ENCODE data around the gene BBS9. TPM values are rescaled to one million over a fixed set of nuclear protein-coding genes. Genes with fewer than 3 reads are reported as not detected.

The BBS9 gene
- total RNA-seq, 4 donors from 2014 or later, result 16.4 to 26.0 (median 21.4) TPM

GRCh38 chr7:33101906-33102305 lies 27.5 kb upstream of the BBS9 start:
- H3K36me3 ChIP-seq, result peaks cover 55% of the 10 kb centered on the region
- H3K4me3 ChIP-seq, result no peak overlapping the region
- H3K9me3 ChIP-seq, result no peaks in the 10 kb centered on the region
- H3K4me1 ChIP-seq, result peaks cover 12% of the 10 kb centered on the region
- 85% methylated on average over 3 of the region's 3 CpGs for WGBS
- no peaks in the 10 kb centered on the region for H3K27me3 ChIP-seq
- TF ChIP-seq CTCF (IDR thresholded peaks at IDR 0.05) (no peak), POLR2AphosphoS5 (IDR thresholded peaks at IDR 0.05) (no peak), POLR2A (IDR thresholded peaks at IDR 0.05) (no peak), EP300 (IDR thresholded peaks at IDR 0.05) (no peak)
- no peak overlapping the region for H3K27ac ChIP-seq
- DNase-seq (ENCODE audit: low spot score in 2 of 2), result no peak

- no peaks in the 10 kb centered on the region for H3K27me3 ChIP-seq
- no peak for DNase-seq (ENCODE audit: low spot score in 2 of 2)
- peak overlapping the region; percentile 87 for H3K4me3 ChIP-seq
- H3K36me3 ChIP-seq, result peaks cover 12% of the 10 kb centered on the region
- no peak for TF ChIP-seq EP300 (IDR thresholded peaks at IDR 0.05)
- TF ChIP-seq POLR2A (IDR thresholded peaks at IDR 0.05), result no peak
- TF ChIP-seq POLR2AphosphoS5 (IDR thresholded peaks at IDR 0.05), result no peak
- TF ChIP-seq CTCF (IDR thresholded peaks at IDR 0.05), result peak in 1 of 2 donors; percentile 7
- H3K4me1 ChIP-seq, result peaks cover 35% of the 10 kb centered on the region
- H3K27ac ChIP-seq, result no peak overlapping the region
- WGBS, result 46% methylated on average over 7 of the region's 7 CpGs
- H3K9me3 ChIP-seq, result no peaks in the 10 kb centered on the region
Measured at GRCh38 chr7:33107136-33108066, 22.0 kb upstream of the BBS9 start.

- no peak for DNase-seq (ENCODE audit: low spot score in 2 of 2)
- H3K27me3 ChIP-seq, result no peaks in the 10 kb centered on the region
- TF ChIP-seq POLR2A (IDR thresholded peaks at IDR 0.05), result no peak
- H3K9me3 ChIP-seq, result no peaks in the 10 kb centered on the region
- peaks cover 35% of the 10 kb centered on the region for H3K4me1 ChIP-seq
- WGBS, result 1% methylated on average over 10 of the region's 10 CpGs
- H3K4me3 ChIP-seq, result peak overlapping the region; percentile 87
- H3K36me3 ChIP-seq, result peaks cover under 1% of the 10 kb centered on the region
- H3K27ac ChIP-seq, result peak overlapping the region; percentile 75
Measured at GRCh38 chr7:33108554-33109004, 20.8 kb upstream of the BBS9 start.

GRCh38 chr7:33109005-33109757 lies 20.2 kb upstream of the BBS9 start, which contains the start of gene RP9:
TSS of gene RP9 (minus strand) at chr7:33109404. CDS start at chr7:33109372, 32 bp downstream.
- peak; percentile 70 to 82 for DNase-seq (ENCODE audit: low spot score in 2 of 2)
- no peaks in the 10 kb centered on the region for H3K9me3 ChIP-seq
- under 1% methylated on average over 35 of the region's 100 CpGs for WGBS
- no peaks in the 10 kb centered on the region for H3K36me3 ChIP-seq
- H3K27ac ChIP-seq, result peak within 1 kb of the TSS; percentile 75
- H3K4me1 ChIP-seq, result peaks cover 35% of the 10 kb centered on the region
- no peaks in the 10 kb centered on the region for H3K27me3 ChIP-seq
- TF ChIP-seq POLR2A (IDR thresholded peaks at IDR 0.05) (no peak), CTCF (IDR thresholded peaks at IDR 0.05) (peak; percentile 26 to 74)
- peak within 1 kb of the TSS; percentile 87 for H3K4me3 ChIP-seq

- no peaks in the 10 kb centered on the region for H3K27me3 ChIP-seq
- WGBS, result 10% methylated on average over 11 of the region's 11 CpGs
- peaks cover 35% of the 10 kb centered on the region for H3K4me1 ChIP-seq
- H3K27ac ChIP-seq, result no peak overlapping the region
- no peak for TF ChIP-seq POLR2A (IDR thresholded peaks at IDR 0.05)
- TF ChIP-seq CTCF (IDR thresholded peaks at IDR 0.05), result no peak
- TF ChIP-seq POLR2AphosphoS5 (IDR thresholded peaks at IDR 0.05), result no peak
- no peak for TF ChIP-seq EP300 (IDR thresholded peaks at IDR 0.05)
- DNase-seq (ENCODE audit: low spot score in 2 of 2), result no peak
- no peaks in the 10 kb centered on the region for H3K36me3 ChIP-seq
- no peaks in the 10 kb centered on the region for H3K9me3 ChIP-seq
- peak overlapping the region; percentile 87 for H3K4me3 ChIP-seq
Measured at GRCh38 chr7:33109758-33110238, 19.6 kb upstream of the BBS9 start.

Data from suprapubic skin (tissue), 4 donors.